SKM-1 treated with dmso at 0.1 percent for 144 hours (cell line): Measurements from ENCODE around the gene CALR3.
"Not testable (repeated sequence)": the region's sequence is repeated elsewhere in the genome, so short reads cannot be mapped to it uniquely, and the experiment has no call there.

ENCODE experiments used
- DNase-seq: peaks from one replicate; lab custom pipeline; 2025; ENCODE audit not compliant: unreplicated experiment; lab: John Stamatoyannopoulos, UW

Gene CALR3

DNA sequence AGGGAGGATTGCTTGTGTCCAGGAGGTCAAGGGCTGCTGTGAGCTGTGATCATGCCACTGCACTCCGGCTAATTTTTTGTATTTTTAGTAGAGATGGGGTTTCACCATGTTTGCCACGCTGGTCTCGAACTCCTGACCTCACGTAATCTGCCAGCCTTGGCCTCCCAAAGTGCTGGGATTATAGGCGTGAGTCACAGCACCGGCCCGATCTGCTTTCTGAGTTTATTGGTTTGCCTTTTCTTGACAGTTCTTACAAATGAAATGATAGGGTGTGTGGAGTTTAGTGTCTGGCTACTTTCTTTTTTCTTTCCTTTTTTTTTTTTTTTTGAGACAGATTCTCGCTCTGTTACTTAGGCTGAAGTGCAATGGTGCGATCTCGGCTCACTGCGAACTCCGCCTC, 1.1 kb upstream of the CALR3 start:
- no peak for DNase-seq

DNA sequence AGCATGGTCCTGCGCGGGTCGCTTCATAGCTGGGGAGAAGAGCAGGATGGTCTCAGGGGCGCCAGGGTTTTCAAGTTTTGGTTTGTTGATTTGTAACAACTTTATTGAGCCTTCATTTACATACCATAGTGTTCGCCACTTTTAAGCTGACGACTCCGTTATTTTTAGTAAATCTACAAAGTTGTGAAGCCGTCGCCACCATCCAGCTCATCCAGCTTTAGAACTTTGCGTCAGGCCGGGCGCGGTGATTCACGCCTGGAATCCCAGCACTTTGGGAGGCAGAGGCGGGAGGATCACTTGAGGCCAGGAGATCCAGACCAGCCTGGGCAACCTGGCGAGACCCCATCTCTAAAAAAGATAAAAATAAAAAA, 631 bp upstream of the CALR3 start:
- no peak for DNase-seq

GRCh38 chr19:16486476-16486875, 9.5 kb downstream of the CALR3 start:
- not testable (repeated sequence) for DNase-seq

DNA sequence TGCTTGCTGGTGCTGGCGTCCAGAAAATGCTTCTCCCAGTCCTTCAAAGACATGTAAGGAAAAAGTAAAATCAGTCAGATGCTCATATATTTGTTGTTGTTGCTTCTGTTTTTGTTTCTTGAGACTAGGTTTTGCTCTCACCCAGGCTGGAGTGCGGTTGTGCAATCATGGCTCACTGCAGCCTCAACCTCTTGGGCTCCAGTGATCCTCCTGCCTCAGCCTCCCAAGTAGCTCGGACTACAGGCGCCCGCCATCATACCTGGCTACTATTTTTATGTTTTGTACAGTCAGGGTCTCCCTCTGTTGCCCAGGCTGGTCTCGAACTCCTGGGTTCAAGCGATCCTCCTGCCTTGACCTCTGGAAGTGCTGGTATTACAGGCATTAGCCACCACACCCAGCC, 13.2 kb downstream of the CALR3 start:
- DNase-seq, result no peak

GRCh38 chr19:16477311-16477710, 18.7 kb downstream of the CALR3 start:
- no peak for DNase-seq

GRCh38 chr19:16476401-16476800, 19.6 kb downstream of the CALR3 start:
- DNase-seq, result no peak

DNA sequence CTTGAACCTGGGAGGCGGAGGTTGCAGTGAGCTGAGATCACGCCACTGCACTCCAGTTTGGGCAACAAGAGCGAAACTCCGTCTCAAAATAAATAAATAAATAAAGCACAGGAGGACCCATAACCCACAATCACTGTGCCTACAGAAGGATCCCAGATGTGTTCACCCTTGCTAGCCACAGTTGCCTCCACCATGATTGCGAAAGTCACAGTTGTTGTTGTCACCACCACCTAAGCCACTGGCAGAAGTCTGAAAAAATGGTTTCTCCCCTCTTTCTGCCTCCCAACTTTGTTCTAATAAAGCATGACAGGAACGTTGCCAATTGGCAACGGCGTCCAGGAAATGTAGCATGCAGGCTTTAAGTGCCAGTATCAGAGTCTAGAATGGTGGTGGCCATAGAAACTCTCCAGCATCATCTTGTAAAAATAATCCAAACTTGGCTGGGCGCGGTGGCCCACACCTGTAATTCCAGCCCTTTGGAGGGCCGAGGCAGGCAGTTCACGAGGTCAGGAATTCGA, 22.0 kb downstream of the CALR3 start:
- no peak for DNase-seq

GRCh38 chr19:16472992-16473391, 23.0 kb downstream of the CALR3 start:
- no peak for DNase-seq

- not testable (repeated sequence) for DNase-seq
These were observed 23.4 kb downstream of the CALR3 start for GRCh38 chr19:16472559-16472899.

- DNase-seq, result no peak
These were observed 24.8 kb downstream of the CALR3 start for GRCh38 chr19:16470911-16471811.

DNA sequence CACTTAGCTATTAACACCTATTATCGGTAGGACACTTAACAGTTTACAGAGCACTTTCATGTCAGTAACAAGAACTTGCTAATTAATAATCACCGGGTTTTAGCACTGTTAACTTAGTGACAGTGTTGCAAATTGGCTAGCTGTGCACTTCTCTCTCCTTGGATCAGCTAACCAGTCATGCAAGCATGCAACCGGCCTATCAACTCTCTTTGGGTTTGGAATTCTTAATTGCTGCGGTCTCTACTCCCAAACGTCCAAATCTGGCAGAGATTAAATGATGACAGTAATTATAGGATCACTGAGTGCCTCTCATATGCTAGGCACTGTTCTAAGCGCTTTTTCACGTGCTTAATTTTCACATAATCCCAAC, 25.4 kb downstream of the CALR3 start:
- DNase-seq, result no peak

DNA sequence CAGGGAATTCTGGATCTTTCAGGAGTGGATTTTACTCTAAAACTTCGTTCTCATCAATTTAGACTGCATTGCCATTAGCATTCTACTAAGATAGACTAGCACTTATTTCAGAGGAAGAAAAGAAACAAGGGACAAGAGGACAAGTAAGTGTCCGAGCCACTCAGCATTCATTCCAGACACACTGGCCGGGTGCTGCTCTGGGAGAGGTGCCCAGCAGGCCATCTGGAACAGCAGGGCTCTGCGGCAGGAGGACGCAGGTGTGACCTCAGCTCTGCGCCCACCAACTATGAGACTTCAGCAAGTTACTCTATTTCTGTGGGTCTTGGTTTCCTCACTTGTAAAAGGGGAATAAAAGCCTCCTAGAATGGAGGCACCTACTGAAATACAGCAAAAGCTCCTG, 28.4 kb downstream of the CALR3 start:
- DNase-seq, result no peak

GRCh38 chr19:16466802-16467427, 29.1 kb downstream of the CALR3 start:
- DNase-seq, result not testable (repeated sequence)

DNA sequence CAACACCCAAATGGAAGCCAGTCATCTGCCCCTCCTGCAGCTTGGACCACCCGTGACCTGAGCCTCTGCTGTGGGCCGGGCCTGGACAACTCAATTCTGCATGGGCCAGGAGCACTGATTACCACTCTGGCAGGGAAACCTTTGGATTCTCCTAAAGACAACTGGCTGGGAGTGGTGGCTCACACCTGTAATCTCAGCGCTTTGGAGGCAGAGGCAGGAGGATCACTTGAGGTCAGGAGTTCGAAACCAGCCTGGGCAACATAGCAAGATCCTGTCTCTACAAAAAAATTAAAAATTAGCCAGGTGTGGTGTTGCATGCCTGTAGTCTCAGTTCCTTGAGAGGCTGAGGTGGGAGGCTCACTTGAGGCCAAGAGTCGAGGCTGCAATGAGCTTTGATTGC, 30.7 kb downstream of the CALR3 start:
- no peak for DNase-seq

- no peak for DNase-seq
These were observed 31.9 kb downstream of the CALR3 start for GRCh38 chr19:16463991-16464575.

- no peak for DNase-seq
These were observed 32.5 kb downstream of the CALR3 start for GRCh38 chr19:16463341-16463990.

- DNase-seq, result no peak
These were observed 33.2 kb downstream of the CALR3 start for GRCh38 chr19:16462757-16463250.

GRCh38 chr19:16461630-16462051, 34.3 kb downstream of the CALR3 start:
- no peak for DNase-seq

GRCh38 chr19:16460454-16460853, 35.5 kb downstream of the CALR3 start:
- no peak for DNase-seq

DNA sequence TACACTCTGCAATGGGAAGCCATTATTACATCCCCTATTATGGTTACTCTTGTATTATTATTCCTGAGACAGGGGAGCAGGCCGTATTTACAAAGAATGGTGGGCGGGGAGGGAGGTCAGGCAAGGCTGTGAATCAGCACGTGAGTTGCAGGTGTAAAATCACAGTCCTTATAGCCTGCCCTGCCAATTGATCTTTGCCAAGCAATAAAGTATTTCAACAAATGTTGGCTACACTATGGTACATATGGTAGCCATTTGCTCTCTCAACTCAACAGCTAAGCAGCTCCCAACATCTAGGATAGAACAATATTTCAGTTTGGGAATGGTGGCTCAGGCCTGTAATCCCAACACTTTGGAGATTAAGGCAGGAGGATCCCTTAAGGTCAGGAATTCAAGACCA, 36.3 kb downstream of the CALR3 start:
- no peak for DNase-seq
